Spleen (tissue), 7 donors: Measurements from ENCODE around the gene GPC3.

ENCODE experiments used
- POLR2AphosphoS5 ChIP-seq, 3 donors: sonication (generic); formaldehyde crosslinking; IDR thresholded peaks; one replicate each; pipeline ENCODE4 v1.5.1; 2017; ENCODE audit warnings: antibody characterized with exemption in 3 of 3
- TF ChIP-seq, protein P1 (sequence below), 11 experiments: fragments of 200-600 bp in 7 of 11; fragments of 450-650 bp in 4 of 11; sonication (generic) in 4 of 11; IDR thresholded peaks in 8 of 11; conservative IDR thresholded peaks in 3 of 11; 1 replicate in 7 of 11; 2 replicates in 4 of 11; pipeline versions ENCODE4 v1.4.0 to v1.8.0; 2016 to 2021; ENCODE audit warnings: antibody characterized with exemption in 11 of 11, inconsistent platforms in 4 of 11, mild to moderate bottlenecking in 1 of 11
- donor health status: DM: no; HTN: no; CAD: no; lungs with moderate emphysema.
- donor health status: DM: no; HTN: no; CAD: no.
- donor health status: DM: no; HTN: no; CAD: no.

DNA sequence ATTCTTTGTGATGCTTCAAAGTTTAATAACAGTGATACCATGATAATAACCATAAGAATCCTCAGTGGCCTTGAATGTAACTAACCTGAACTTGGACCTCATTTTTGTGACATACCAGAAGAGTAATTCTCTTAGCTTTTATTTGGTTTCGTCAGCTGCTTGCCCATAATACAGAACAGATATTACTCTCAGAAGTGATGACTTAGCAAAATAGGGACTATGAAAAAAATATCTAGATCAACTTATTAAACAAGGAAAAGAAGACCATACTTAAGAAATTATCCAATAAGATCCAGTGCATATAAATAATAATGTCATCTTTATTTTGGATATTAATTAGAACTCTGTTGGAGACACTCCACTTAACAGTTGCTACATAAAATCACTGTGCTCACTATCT lies 333.2 kb downstream of the GPC3 start:
- TF ChIP-seq, protein P1, sequence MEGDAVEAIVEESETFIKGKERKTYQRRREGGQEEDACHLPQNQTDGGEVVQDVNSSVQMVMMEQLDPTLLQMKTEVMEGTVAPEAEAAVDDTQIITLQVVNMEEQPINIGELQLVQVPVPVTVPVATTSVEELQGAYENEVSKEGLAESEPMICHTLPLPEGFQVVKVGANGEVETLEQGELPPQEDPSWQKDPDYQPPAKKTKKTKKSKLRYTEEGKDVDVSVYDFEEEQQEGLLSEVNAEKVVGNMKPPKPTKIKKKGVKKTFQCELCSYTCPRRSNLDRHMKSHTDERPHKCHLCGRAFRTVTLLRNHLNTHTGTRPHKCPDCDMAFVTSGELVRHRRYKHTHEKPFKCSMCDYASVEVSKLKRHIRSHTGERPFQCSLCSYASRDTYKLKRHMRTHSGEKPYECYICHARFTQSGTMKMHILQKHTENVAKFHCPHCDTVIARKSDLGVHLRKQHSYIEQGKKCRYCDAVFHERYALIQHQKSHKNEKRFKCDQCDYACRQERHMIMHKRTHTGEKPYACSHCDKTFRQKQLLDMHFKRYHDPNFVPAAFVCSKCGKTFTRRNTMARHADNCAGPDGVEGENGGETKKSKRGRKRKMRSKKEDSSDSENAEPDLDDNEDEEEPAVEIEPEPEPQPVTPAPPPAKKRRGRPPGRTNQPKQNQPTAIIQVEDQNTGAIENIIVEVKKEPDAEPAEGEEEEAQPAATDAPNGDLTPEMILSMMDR (IDR thresholded peaks at IDR 0.05 in 8 of 11, conservative IDR thresholded peaks at IDR 0.05 in 3 of 11): no peak
- TF ChIP-seq POLR2AphosphoS5 (IDR thresholded peaks at IDR 0.05): no peak
